RWPE2 (cell line): Measurements from ENCODE around the gene TEKTIP1.
"Not testable (repeated sequence)": the region's sequence is repeated elsewhere in the genome, so short reads cannot be mapped to it uniquely, and the experiment has no call there.

Experiments
- ATAC-seq: fragments of 200-7000 bp; cut with Tn5 transposase; 3 replicates; pipeline ENCODE4 v1.9.1; 2021; ENCODE audit warnings: low read depth
- DNase-seq: peaks from one replicate; pipeline ENCODE4 v3.0.0-alpha.2; 2020; ENCODE audit warnings: low spot score
- H3K27ac ChIP-seq: fragments of 450-650 bp; 2 replicates; pipeline ENCODE4 v1.5.1; 2017; ENCODE audit warnings: mild to moderate bottlenecking; ENCODE audit not compliant: poor library complexity, severe bottlenecking
- H3K27me3 ChIP-seq: fragments of 250-450 bp; sonication (Bioruptor Pico); 2 replicates; pipeline ENCODE4 v1.5.1; 2021; ENCODE audit warnings: mild to moderate bottlenecking, moderate library complexity; ENCODE audit not compliant: insufficient read depth, poor library complexity, severe bottlenecking
- H3K36me3 ChIP-seq: fragments of 250-450 bp; sonication (Bioruptor Pico); 2 replicates; pipeline ENCODE4 v1.5.1; 2020; ENCODE audit warnings: low read depth, mild to moderate bottlenecking, moderate library complexity
- H3K4me1 ChIP-seq: fragments of 250-450 bp; sonication (Bioruptor Pico); 2 replicates; pipeline ENCODE4 v1.5.1; 2021; ENCODE audit warnings: mild to moderate bottlenecking, moderate library complexity; ENCODE audit not compliant: insufficient read depth, poor library complexity, severe bottlenecking
- H3K4me3 ChIP-seq: fragments of 250-450 bp; sonication (Bioruptor Pico); 2 replicates; pipeline ENCODE4 v1.5.1; 2021; ENCODE audit warnings: mild to moderate bottlenecking, moderate library complexity; ENCODE audit not compliant: severe bottlenecking
- H3K9me3 ChIP-seq: fragments of 250-450 bp; sonication (Bioruptor Pico); 2 replicates; pipeline ENCODE4 v1.5.1; 2021; ENCODE audit warnings: mild to moderate bottlenecking, moderate library complexity; ENCODE audit not compliant: severe bottlenecking
- TF ChIP-seq, protein P1 (sequence below): fragments of 450-650 bp; IDR thresholded peaks from one replicate; pipeline ENCODE4 v1.5.1; 2017; ENCODE audit warnings: mild to moderate bottlenecking, moderate library complexity; ENCODE audit not compliant: poor library complexity, severe bottlenecking

The TEKTIP1 gene

DNA sequence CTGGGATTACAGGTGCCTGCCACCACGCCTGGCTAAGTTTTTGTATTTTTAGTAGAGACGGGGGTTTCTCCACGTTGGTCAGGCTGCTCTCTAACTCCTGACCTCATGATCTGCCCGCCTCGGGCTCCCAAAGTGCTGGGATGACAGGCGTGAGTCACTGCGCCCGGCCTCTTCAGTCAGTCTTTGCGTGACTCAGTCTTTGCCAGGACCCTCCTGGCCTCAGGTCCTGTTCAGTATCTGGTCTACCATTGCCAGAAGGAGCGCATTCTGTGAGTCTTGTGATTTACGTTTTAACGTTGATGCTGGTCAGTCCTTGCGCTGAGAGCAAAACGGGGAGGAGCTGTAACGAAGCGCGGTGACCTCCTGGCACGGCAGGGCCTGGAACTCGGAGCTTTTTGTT is 26.2 kb downstream of the TEKTIP1 start:
- Histone ChIP-seq H3K27me3 (no peaks in the 10 kb centered on the region), H3K27ac (no peak overlapping the region), H3K4me1 (peaks cover 8% of the 10 kb centered on the region), H3K9me3 (no peaks in the 10 kb centered on the region), H3K36me3 (no peaks in the 10 kb centered on the region), H3K4me3 (no peak overlapping the region)
- 0 out of 3 replicates have a peak, but pooled peaks have one; percentile 35 for ATAC-seq
- no peak for DNase-seq
- TF ChIP-seq, protein P1, sequence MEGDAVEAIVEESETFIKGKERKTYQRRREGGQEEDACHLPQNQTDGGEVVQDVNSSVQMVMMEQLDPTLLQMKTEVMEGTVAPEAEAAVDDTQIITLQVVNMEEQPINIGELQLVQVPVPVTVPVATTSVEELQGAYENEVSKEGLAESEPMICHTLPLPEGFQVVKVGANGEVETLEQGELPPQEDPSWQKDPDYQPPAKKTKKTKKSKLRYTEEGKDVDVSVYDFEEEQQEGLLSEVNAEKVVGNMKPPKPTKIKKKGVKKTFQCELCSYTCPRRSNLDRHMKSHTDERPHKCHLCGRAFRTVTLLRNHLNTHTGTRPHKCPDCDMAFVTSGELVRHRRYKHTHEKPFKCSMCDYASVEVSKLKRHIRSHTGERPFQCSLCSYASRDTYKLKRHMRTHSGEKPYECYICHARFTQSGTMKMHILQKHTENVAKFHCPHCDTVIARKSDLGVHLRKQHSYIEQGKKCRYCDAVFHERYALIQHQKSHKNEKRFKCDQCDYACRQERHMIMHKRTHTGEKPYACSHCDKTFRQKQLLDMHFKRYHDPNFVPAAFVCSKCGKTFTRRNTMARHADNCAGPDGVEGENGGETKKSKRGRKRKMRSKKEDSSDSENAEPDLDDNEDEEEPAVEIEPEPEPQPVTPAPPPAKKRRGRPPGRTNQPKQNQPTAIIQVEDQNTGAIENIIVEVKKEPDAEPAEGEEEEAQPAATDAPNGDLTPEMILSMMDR: no peak

DNA sequence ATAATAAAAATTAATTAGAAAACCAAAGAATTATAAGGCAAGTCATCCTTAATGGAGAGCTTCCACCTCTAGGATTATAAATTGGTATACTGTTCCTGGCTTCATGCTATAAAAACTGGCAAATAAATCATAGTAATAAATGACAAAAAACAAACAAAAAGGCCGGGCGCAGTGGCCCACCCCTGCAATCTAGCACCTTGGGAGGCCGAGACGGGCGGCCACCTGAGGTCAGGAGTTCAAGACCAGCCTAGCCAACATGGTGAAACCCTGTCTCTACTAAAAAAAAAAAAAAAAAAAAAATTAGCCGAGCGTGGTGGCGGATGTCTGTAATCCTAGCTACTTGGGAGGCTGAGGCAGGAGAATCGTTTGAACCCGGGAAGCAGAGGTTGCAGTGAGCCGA is 31.1 kb downstream of the TEKTIP1 start:
- ATAC-seq, H3K27ac ChIP-seq, H3K4me1 ChIP-seq, H3K4me3 ChIP-seq, H3K36me3 ChIP-seq, DNase-seq, H3K9me3 ChIP-seq, H3K27me3 ChIP-seq: not testable (repeated sequence)

DNA sequence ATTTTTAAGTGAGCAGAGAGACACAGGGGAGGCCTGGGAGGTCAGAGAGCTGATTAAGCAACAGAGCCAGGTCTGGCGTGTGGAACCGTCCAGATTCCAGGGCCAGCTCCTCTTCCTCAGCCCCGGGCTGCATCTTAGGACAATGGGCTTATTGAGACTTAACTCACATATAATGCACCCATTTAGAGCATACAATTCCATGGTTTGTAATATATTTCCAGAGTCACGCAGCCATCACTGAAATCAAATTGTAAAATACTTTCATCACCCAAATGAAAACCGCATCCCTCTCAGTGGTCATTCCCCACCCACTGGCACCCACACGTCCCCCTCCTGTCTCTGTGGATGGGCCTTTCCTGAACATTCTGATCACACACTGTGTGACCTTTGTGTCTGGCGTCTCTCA is 31.6 kb downstream of the TEKTIP1 start:
- DNase-seq (no peak), ATAC-seq (no peak)
- TF ChIP-seq, protein P1: no peak
- H3K27me3 ChIP-seq: no peaks in the 10 kb centered on the region
- no peak overlapping the region for H3K27ac ChIP-seq
- peaks cover 14% of the 10 kb centered on the region for H3K36me3 ChIP-seq
- no peaks in the 10 kb centered on the region for H3K9me3 ChIP-seq
- peaks cover 2% of the 10 kb centered on the region for H3K4me1 ChIP-seq
- no peak overlapping the region for H3K4me3 ChIP-seq

DNA sequence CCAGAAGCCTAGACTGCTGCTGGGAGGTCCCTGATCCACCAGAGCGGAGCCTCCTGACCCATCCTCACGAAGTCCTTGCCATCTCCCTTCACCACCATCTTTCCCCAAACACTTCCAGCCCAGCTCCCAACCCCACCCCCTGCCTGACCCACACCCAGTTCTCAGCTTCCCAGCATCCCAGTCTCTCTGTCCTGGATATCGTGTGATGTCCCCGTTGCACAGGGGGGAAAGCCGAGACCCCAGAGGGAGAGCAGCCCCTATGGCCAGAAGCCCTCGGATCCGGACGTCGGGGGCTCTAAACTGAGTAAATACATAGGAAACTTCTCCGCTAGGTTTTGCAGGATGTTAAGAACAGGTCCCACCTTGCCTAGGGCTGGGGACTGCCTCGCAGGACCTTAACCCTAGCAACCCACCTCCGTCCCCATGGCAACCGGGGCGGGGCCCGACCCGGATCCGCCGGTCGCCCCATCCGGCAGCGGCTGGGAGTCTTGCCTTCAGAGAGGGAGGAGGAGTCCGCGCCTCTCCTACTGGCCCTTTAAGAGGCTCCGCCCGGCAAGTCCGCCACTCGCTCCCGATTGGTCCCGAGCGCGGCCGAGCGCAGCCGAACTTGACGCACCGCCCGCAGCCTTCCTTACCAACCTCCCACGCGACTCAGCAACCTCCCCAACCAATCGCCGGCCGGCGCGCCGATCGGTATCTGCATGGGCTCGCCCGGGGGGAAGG is 33.3 kb downstream of the TEKTIP1 start:
- peak; percentile 92 for ATAC-seq
- DNase-seq: peak; percentile 99
- peak overlapping the region; percentile 61 for H3K27ac ChIP-seq
- H3K27me3 ChIP-seq: no peaks in the 10 kb centered on the region
- no peaks in the 10 kb centered on the region for H3K9me3 ChIP-seq
- peaks cover 2% of the 10 kb centered on the region for H3K4me1 ChIP-seq
- TF ChIP-seq, protein P1: no peak
- peaks cover 15% of the 10 kb centered on the region for H3K36me3 ChIP-seq
- peak overlapping the region; percentile 33 for H3K4me3 ChIP-seq

DNA sequence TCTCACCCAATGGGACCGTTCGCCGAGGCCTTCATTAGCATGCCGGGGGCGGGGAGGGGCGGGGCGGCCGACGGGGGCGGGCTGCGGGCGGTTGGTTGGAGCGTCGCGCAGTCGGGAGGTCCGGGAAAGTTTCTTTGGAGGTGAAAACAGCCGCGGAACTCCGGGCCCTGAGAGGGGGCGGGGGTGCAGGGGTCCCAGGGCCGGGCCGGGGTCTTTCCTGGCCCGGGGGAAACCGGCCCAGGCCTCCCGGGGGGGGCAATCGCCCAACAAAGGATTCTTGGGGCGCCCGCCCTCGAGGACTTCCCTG is 33.8 kb downstream of the TEKTIP1 start, which contains the start of gene HMG20B:
Gene HMG20B, plus strand, starts transcription at position 90 of the 307 bp plus-strand sequence. CDS start 366 bp downstream, outside the sequence.
- DNase-seq (no peak), ATAC-seq (no peak)
- Histone ChIP-seq H3K27me3 (no peaks in the 10 kb centered on the region), H3K27ac (peak within 1 kb of the TSS; percentile 61), H3K9me3 (no peaks in the 10 kb centered on the region), H3K4me3 (peak within 1 kb of the TSS; percentile 94), H3K36me3 (peaks cover 15% of the 10 kb centered on the region), H3K4me1 (peaks cover 2% of the 10 kb centered on the region)
- TF ChIP-seq, protein P1: no peak
